Epithelial cell of proximal tubule (primary cell): ENCODE measurements around the gene TMC4. TPM values are rescaled to one million over a fixed set of nuclear protein-coding genes. Genes with fewer than 3 reads are reported as not detected.

Experiments
- DNase-seq: peaks from one replicate; pipeline ENCODE4 v3.0.0-alpha.2; 2011; ENCODE audit warnings: low read depth
- H3K4me3 ChIP-seq: 2 replicates; pipeline ENCODE4 v1.5.1; 2011; ENCODE audit warnings: low read depth, mild to moderate bottlenecking, low read length
- CTCF ChIP-seq: conservative IDR thresholded peaks from 2 replicates; pipeline ENCODE4 v1.5.1; 2012; ENCODE audit warnings: low read depth, mild to moderate bottlenecking, low read length
- total RNA-seq: library from RNA; depleted of rRNA; stranded (reverse); fragments of >200 nt; gene quantifications from 2 replicates; pipeline ENCODE4 v1.2.3, GENCODE V29; 2015

TMC4 gene
- total RNA-seq, 1 donor from 2014 or later, result 9.5 TPM

- no peak for TF ChIP-seq CTCF
- no peak overlapping the region for H3K4me3 ChIP-seq
- no peak for DNase-seq
Measured at GRCh38 chr19:54149021-54149812, 23.7 kb downstream of the TMC4 start.

GRCh38 chr19:54148158-54148557 lies 24.8 kb downstream of the TMC4 start:
- no peak for TF ChIP-seq CTCF
- DNase-seq, result no peak
- H3K4me3 ChIP-seq, result no peak overlapping the region

GRCh38 chr19:54147676-54148075 lies 25.3 kb downstream of the TMC4 start:
- no peak for TF ChIP-seq CTCF
- DNase-seq, result no peak
- no peak overlapping the region for H3K4me3 ChIP-seq

- DNase-seq, result no peak
- no peak for TF ChIP-seq CTCF
- no peak overlapping the region for H3K4me3 ChIP-seq
Measured at GRCh38 chr19:54145541-54146158, 27.3 kb downstream of the TMC4 start.

GRCh38 chr19:54142166-54142780 lies 30.7 kb downstream of the TMC4 start:
- DNase-seq, result no peak
- TF ChIP-seq CTCF, result no peak
- H3K4me3 ChIP-seq, result no peak overlapping the region

GRCh38 chr19:54141356-54141755 lies 31.6 kb downstream of the TMC4 start:
- H3K4me3 ChIP-seq, result no peak overlapping the region
- TF ChIP-seq CTCF, result no peak
- no peak for DNase-seq
